Erythroblast (primary cell): ENCODE measurements around the gene ADARB2.

Source experiments
- DNase-seq, 2 experiments: peaks; one replicate each; lab custom pipeline; 2025; lab: John Stamatoyannopoulos, UW
- GATA1 ChIP-seq: IDR thresholded peaks from 2 replicates; pipeline ENCODE4 v1.6.1; 2011; ENCODE audit warnings: low read depth, mild to moderate bottlenecking, control low read depth, low read length, moderate library complexity
- POLR2A ChIP-seq: IDR thresholded peaks from 2 replicates; pipeline ENCODE4 v1.6.1; 2011; ENCODE audit warnings: mild to moderate bottlenecking, low read length

ADARB2 gene

GRCh38 chr10:1685699-1686490 lies 51.4 kb downstream of the ADARB2 start:
- no peak for DNase-seq
- no peak for TF ChIP-seq POLR2A
- TF ChIP-seq GATA1, result no peak

DNA sequence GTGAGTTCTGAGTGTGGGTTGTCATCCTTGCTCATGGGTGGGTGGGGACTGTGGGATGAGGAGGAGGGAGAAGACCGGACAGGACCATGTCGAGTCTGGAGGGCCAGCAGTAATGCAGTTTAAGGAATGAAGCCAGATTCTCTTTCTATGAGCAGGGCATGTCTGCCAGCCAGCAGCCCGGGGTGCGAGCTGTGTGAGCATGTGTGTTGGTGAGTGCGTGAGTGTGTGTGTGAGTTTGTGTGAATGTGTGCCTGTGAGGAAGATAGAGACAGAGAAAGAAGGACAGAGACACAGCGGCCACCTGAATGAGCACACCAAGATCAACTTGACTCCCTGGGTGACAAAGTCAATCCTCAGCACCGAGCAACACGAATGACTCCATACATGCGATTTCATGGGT lies 52.3 kb downstream of the ADARB2 start:
- DNase-seq, result no peak
- TF ChIP-seq GATA1 (no peak), POLR2A (no peak)

GRCh38 chr10:1683649-1684048 lies 53.7 kb downstream of the ADARB2 start:
- TF ChIP-seq POLR2A (no peak), GATA1 (no peak)
- no peak for DNase-seq

GRCh38 chr10:1679821-1680650 lies 57.3 kb downstream of the ADARB2 start:
- DNase-seq, result no peak
- TF ChIP-seq GATA1, result no peak

GRCh38 chr10:1678084-1678483 lies 59.2 kb downstream of the ADARB2 start:
- no peak for DNase-seq
- no peak for TF ChIP-seq GATA1

GRCh38 chr10:1677307-1677939 lies 59.9 kb downstream of the ADARB2 start:
- DNase-seq, result no peak
- no peak for TF ChIP-seq GATA1
- no peak for TF ChIP-seq POLR2A

- TF ChIP-seq POLR2A (no peak), GATA1 (no peak)
- DNase-seq, result no peak
These were observed 62.8 kb downstream of the ADARB2 start for GRCh38 chr10:1674501-1674900.

- no peak for DNase-seq
- TF ChIP-seq POLR2A, result no peak
These were observed 63.6 kb downstream of the ADARB2 start for GRCh38 chr10:1673568-1674345.

GRCh38 chr10:1672001-1672781 lies 65.1 kb downstream of the ADARB2 start:
- DNase-seq, result no peak
- no peak for TF ChIP-seq GATA1
- no peak for TF ChIP-seq POLR2A

- TF ChIP-seq GATA1 (no peak), POLR2A (no peak)
- no peak for DNase-seq
These were observed 65.8 kb downstream of the ADARB2 start for GRCh38 chr10:1671366-1672000.

DNA sequence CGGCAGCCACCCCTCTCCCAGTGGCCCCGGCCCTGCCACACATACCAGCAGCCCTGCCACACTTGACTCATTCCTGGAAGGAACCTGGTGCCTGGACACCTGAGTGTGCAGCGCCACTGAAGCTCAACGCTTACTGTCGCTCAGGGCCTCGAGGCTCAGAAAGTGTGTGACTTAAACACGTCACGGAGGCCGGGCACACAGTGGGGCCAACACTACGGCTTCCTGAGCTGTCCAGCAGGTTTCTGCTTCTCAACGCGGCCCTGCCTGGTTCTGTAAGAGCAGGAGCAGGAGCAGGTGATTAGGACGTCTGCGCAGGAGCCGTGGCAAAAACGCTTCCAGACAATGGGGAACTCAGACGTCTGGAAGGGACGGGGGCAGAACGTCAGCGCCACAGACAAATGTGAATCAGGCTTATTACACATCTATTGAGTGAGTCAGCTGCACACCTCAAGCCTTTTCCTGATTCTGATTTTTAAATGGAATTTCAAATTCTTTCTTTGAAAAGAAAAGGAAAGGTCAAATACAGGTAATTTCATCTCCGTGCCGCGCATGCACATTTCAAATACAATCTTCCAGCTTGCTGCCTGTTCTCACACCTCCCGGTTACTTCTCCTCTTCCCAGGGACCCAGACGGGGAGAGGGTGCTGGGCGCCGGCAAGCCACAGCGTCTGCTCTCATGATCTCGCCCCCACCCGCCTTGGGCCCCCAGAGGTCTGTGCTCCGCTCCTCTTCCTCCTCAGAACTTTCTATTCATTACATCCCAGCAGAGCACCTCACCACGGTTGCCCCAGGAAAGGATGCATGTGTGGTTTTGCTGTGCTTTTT lies 66.6 kb downstream of the ADARB2 start:
- DNase-seq, result no peak
- no peak for TF ChIP-seq GATA1
- no peak for TF ChIP-seq POLR2A

- DNase-seq, result no peak
- TF ChIP-seq GATA1 (no peak), POLR2A (no peak)
These were observed 67.9 kb downstream of the ADARB2 start for GRCh38 chr10:1669433-1669832.
